Stimulated activated CD8-positive, alpha-beta memory T cell treated with anti-CD3 and anti-CD28 coated beads, Interleukin-12 subunit alpha, Interleukin-12 subunit beta, amount 100 ng/mL, for 24 hours (primary cell): ENCODE data around the gene SOAT2.

ENCODE experiments used
- DNase-seq: peaks from one replicate; pipeline ENCODE4 v3.0.0-alpha.2; 2020; ENCODE audit errors: extremely low read depth

The SOAT2 gene

DNA sequence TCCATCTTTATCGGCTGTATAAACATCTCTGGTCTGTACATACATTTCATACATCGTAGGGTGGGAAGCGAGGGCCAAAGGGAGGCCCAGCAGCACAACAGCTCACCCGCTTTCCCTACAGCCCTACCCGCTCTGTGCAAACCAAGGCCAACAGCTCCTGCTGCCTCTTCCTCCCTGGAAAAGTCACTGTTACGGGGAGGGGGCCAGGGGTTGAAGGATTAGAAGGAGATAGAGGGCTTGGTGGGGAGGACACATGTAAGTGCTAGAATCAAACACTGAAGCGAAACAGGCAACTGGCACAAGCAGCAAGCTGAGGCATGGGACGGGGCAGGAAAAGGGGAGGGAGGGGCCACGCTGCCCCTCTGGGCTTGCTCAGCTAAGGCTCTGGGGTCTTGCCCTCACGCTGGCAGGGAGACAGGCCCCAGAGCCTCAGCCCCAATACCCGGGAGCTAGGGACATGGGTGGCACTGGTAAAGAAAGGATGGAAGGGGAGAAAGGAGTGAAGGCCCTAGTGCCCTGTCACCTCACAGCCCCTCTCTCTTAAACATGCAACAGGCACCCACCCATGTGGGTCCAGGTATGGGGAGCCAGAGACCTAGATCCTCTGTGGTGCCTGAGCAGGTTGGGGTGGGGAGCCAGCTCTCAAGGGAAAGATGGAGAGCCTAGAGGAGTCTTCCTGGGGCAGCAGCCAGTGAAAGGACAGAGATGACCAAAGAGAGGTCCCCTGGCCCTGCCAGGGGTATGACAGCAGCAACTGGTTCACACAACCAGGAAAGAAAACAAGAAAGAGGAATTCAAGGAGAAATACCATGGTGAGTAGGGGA lies 38.5 kb upstream of the SOAT2 start:
- DNase-seq = no peak

DNA sequence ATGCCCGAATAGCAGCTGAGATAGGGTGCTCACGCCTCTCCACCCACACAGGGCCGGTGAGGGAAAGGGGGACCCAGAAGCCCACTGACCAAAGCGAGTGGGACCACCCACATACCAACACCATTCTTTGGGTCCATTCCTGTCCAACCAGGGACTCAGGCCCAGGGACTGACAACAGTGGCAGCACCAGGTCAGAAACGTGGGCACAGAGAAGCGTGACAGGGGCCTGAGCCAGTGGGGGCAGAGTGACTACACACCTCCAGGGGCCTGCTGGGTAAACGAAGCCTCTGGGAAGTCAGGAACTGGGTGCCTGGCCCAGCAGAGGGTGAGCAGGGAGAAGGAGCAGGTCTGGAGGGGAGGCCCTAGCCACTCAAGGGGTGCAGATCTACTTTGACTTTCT lies 37.8 kb upstream of the SOAT2 start:
- no peak for DNase-seq

DNA sequence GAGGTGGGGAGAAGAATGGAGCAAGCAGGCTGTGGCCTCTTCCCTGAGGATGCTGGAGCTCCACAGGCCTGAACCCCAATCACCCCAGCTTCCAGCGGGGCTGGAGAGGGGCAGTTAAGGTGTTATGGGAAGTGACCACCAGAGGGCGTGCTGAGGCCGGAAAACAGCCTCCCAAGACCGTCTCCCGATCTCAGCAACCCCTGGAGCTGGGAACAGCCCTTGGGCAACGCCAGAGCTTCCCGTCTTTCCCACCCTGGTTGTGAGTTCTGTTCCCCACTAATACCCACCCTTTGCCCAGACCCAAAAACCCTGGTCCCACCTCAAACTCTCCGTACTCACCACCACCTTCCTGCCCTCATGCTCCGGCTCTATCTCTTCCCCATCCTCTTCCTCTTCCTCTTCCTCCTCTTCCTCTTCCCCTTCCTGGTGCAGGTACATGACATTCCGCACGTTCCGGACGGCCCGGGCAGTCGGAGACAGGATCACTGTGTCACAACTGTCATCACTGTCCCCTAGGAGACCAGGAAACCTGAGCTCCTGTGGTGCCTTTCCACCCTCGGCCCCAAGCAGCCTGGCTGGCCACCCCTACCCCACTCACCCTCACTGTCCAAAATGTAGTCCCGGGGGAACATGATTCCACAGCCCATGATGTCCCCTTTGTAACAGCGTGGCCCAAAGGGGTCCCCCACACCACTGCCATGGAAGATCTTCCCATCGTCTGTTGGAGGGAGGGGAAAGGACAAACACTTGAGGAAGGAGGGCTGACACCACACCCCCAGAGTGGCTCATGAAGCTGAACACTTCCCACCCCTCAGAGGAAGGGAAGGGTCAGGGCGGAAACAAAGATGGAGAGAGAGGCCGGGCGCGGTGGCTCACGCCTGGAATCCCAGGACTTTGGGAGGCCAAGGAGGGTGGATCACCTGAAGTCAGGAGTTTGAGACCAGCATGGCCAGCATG lies 37.0 kb upstream of the SOAT2 start:
- peak; percentile 25 for DNase-seq

DNA sequence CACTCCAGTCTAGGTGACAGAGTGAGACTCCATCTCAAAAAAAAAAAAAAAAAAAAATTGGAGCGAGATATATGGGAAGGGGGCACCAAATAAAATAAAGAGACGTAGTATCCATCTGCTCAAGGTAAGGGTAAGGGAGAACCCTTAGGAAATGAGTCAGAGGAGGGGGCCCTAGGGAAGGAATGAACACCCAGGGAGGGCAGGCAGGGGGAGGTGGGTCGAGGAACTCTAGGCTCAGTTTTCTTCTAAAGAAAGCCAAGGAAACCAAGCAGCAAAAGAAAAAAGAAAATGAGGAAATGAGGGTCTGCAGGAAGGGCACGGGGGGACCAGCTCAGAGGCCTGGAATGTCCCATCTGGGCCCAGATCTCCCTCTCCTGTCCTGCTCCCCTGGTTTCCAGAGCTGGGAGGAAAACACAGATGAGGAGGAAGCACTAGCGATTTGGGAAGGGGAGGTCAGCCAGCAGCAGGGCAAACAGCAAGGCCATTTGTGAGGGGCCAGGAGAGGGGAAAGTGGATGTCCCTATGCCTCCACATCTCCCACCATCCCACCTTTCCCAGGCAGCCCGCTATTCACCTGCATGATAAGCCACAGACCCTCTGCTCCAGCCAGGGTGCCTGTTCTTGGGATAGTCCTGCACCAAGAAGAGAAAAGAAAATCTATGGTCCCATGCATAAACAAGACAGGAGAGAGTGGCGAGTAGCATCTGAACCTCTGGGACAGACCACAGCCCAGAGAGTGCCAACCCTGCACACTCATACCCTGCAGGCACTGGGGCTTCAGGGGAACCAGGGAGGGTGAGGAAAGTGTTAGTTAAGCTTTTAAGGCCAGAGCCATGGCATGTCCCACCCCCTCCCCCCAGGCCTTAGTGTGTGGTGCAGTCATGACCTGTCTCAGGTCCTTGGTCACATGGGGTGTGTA lies 36.0 kb upstream of the SOAT2 start:
- no peak for DNase-seq

DNA sequence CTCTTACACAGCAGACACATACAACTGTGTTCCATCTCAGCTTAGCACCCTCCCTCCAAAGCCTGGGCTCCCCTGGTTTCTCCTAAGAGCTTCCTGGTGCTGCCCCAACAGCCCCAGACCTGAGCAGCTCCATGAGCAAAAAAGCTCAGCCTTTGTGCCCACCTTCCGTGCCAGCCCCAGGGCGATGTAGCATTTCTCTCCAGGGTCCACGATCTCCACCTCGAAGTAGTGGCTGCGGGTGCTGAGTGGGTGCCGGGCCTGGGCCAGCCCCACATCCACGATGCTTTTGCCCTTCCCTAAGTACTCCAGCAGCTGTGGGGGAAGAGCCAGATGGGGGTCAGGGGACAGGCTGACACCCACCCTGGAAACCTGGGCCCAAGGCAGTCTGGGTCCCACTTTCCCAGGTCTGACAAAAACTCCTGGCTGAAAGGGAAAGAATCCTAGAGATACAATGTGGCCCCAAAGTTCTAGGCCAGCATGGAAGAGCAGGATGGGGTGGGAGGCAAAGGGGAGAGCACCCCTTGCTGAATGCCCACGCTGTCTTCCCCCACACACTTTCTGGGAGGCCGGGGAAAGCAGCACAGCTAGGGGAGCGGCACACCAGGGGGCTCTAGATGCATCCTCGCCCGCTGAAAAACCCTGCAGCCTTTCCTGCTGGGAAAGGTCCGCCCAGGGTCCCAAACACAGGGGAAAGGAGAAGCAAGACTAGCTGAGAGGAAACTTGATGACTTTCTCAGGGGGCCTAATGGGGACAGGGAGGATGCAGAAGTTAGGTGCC lies 35.1 kb upstream of the SOAT2 start:
- DNase-seq = no peak

DNA sequence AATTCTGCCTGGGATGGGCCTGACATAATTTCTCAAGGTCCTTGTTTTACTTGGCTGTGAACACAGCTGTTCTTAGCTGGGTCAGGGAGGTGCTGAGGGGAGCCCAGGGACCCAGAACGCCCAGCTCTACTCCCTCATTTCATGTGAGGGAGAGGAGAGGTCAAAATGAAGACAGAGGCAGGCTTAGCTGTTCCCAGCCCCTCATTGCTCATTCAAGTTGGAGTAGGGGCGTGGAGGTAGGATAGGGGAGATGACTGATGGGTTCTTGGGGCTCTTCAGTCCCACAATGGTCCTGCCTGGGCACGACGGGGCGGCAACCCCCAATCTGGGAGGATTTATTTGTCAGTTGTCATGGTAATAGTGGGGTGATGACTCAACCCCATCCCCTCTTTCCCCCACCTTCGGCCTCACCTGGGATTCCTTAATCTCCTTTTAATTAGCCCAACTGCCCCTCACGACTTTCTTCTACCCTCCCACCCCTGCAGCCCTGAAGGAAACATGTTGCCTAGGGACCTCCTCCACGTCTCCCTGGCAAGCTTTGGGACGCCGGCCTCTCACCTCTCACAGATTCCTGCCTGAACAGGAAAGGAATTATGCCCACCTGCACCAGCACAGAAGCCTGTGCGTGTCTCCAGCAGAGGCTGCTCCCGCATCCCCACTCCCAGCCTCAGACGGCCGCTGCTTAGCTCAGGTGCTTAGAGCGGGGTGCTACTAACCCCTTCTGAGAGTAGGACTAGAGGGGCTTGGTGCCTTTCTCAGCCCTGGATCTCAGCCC lies 34.3 kb upstream of the SOAT2 start:
- DNase-seq = no peak

DNA sequence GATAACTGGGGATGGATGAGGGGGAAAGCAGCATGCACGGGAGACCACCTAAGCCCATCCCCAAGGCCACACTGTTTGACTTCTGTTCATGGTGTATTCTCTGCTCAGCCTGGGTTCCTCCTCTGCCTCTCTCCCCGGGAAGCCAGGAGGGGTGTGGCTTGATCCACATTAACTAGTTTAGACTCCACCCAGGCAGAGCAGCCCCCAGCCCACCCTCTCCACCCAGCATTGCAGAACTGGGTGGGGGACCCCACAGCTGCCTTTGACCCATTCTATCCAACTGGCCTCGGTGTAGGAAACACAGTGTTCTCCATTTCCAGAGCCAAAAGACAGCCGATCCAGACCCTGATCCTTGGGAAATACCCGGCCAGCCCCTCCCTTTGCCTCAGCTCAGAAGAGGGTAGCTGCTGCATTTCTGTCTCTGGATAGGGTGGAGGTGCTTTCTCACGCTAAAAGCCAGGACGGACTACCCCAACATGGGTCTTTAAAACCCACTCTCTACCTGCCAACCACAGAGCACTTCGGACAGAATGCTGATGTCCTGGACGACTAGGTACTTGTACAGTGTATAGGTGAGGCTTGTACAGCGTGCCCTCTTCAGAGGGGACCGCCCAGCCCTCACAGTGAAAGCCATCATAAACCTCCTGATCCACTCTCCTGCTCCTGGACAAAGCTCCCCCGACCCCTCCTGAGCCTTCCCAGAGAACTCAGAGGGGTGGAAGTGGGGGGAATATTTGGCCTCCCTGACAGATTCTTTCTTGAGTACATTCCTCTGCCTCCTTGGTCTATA lies 33.5 kb upstream of the SOAT2 start:
- DNase-seq = no peak

DNA sequence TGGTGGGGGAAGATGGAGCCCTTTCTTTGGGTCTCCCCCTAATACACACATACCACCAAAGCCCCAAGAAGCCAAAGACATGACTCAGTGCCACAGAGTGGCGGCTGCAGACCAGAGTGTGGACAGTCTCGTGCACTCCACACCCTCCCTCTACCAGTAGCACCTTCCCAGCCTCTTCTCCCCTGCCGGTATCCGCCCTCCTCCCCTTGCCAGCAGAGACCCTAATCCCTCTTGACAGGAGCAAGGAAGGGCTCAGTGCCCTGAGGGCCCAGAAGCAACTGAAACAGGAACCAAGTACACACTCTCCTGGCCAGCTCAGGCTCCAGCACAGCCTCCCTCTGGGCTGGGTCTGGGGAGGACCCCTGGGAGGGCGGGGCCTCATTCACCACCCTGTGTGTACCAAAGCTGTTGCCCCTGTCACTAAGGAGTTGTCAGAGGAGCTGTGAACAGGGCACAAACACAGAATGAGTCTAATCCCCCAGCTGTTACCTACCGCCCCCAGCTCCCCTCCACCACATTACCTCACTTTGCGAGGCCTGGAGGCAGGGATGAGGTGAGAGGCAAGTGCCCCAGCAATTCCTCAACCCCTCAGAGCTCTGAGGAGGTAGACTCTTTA lies 32.3 kb upstream of the SOAT2 start:
- DNase-seq = no peak

DNA sequence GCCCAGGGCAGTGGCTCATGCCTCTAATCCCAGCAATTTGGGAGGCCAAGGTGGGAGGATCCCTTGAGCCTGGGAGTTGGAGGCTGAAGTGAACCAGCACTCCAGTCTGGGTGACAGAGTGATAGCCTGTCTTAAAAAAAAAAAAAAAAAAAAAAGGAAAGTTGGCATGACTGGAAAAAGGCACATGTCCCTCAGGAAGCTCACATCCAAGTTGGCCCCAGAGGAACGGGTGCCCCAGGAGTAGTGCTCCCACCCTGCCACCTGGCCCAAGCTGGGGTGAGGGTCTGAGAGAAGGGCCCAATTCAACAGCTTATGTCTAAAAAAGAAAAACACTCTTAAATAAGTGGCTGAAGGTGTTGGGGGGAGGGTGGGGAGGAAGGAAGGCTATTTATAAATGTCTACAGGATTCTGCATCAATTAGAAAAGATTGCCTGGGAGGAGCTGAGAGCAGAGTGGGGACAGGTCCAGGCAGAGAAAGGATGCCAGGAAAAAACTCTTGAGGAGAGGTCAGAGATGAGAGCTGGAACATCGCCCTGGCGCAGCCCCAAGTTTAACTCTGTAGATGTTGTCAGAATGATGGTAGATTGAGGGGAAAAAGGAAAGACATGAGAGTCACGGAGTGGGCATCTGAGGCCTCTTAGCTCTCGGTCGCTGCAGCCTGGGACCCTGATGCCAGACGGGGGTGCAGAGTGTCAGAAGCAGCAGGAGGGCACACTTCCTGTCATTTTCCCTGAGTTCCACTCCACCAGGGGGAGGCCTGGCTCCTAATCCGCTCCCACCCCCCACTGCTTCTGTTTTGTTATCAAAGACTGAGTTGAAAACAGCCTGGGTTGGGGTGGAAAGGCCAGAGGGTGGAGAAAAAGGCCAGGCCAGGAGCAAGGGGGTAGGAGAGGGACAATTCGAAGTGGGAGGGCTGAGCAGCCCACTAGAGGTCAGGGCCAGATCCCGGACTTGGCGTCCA lies 31.4 kb upstream of the SOAT2 start:
- DNase-seq = no peak

DNA sequence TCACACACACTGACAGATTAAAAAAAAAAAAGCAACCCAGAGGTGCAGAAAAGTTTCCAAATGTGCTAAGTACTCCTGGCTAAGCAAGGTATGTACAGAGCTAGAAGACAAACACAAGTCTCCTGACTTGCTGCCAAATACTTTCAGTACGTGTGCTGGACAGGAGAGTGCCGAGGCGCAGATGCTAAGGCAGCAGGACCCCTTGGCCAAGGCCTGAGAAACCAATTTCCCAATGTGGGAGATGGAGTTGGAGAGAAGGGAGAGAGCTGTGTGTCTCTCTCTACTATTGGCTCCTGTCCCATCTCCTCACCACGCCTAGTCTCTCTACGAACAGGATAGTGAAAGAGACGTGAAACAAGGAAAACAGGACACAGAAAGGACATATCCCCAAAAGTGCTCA lies 29.4 kb upstream of the SOAT2 start:
- no peak for DNase-seq

DNA sequence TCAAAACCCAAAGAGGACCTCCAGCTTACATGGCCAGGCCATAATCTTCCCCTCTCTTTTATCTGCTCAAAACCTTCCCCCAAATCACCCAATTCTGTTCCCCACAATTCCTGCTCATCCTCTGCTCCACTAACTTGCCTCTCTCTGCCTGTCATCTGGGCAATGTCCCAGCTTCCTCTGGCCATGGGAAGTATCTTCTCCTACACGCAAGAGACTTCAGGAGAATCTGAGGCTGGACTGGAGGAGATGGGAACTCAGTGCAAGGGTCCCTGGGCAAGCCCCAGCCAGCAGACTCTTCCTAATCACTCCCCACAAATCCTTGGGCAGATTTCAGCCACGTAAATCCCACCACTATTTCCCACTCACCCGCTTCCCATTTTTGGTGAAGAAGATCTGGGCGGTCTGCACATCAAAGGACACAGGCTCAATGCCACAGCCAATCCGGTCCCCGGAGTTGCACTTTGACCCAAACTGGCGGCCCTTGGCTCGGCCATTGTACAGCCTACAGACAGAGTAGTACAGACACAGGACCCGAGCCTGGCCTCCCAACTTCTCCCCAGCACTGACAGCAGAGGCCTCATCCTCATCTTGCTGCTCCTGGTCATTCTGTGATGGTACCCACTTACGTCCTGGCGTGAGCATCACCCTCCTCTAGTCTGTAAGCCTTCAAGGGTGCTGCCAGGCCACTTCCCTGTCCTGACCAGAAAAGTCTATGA lies 28.8 kb upstream of the SOAT2 start:
- no peak for DNase-seq

DNA sequence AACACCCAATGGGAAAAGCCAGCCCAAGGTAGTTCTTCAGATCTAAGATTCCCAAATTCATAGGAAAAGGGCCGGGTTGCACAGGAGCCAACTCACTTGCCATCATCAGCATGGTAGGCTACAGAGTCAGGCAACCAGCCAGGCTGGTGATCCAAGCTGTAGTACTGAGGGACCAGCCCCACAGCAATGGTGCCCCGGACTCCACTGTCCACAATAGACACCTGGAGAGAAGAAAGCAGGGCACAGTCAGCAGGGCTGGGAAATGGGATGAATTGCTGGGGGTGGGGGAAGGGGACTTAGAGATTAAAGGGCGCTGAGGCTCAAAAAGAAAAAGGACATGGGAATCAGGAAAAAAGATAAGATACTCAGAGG lies 28.3 kb upstream of the SOAT2 start:
- no peak for DNase-seq

DNA sequence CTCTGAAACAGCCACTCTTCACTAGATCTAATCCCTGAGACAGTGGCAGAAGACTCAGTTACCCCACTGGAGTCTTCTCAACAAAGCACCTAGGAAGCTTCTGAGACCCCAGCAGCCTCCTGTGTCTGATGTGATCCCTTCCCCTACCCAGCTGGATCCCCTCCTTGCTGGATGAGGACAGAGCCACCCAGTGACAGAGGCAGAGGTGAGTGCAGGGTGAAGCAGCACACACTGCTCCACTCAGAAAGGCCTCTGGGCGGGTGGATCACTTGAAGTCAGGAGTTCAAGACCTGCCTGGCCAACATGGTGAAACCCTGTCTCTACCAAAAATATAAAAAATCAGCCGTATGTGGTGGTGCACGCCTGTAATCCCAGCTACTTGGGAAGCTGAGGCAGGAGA lies 26.8 kb upstream of the SOAT2 start:
- DNase-seq = no peak

DNA sequence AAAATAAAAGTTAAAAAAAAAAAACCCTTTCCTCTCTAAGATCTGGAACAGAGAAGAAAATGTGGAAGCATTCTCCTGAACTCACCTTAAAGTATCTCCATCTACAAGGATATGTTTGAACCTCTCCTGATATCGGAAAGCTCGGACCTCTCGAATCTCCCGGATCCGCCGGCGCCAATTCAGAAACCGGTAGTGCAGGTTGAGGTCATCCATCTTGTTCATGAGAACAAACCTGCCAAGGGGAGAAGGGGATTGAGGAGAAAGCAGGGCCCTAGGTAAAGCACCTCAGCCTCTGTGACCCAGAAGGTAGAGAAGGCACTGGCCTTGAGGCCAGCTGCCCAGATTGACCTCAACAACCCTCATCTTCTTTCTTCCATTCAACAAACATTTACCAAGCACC lies 26.3 kb upstream of the SOAT2 start:
- DNase-seq = no peak

DNA sequence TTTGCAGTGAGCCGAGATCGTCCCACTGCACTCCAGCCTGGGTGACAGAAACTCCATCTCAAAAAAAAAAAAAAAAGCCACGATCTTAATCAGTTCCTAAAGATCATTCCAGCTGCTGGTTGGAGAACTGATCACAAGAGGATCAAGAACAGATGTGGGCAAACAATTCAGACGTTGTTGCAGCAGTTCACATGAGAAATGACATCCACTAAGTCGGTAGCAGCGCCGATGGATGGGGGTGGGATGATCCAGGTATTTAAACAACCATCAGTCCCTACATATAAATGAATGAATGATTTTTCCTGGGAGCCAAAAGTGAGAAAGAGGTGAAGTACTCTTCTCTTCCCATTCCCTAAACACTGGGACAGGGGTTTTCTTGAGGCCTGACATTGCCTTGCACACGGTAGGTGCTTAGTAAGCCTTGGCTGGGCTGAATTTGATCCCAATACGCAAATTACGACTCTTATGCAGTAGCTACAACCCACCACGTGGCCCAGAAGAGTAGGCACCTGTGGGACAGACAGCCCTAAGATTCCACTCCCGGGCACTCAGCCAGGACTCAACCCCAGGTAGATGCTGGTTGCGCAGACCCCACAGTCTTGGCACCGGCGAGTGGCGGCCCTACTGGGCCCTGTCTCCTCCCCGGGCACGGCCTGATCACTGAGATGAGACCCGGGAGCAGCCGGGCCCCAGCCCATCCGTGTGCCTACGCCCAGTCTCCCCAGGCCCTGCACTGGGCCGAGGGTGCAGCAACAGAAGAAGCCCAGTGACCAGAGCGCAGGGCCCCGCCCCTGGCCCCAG lies 24.7 kb upstream of the SOAT2 start:
- no peak for DNase-seq
